ENCODE results near the gene TYSND1.

TYSND1 gene

GRCh38 chr10:70137135-70137534 lies 9.4 kb downstream of the TYSND1 start:
- TF ChIP-seq CTCF (IDR thresholded peaks at IDR 0.05; ENCODE audit: low read depth, low read length) = no peak
- H3K4me3 ChIP-seq (replicated peaks in 1 of 2; ENCODE audit: low read depth in 2 of 2, low read length in 2 of 2) = no peak overlapping the region
- no peak for DNase-seq (ENCODE audit: low read depth in 2 of 2)

GRCh38 chr10:70135684-70136083 lies 10.8 kb downstream of the TYSND1 start:
- no peak for DNase-seq (ENCODE audit: low read depth in 2 of 2)
- no peak for TF ChIP-seq CTCF (IDR thresholded peaks at IDR 0.05; ENCODE audit: low read depth, low read length)
- H3K4me3 ChIP-seq (replicated peaks in 1 of 2; ENCODE audit: low read depth in 2 of 2, low read length in 2 of 2) = no peak overlapping the region

GRCh38 chr10:70135046-70135445 lies 11.5 kb downstream of the TYSND1 start:
- TF ChIP-seq CTCF (IDR thresholded peaks at IDR 0.05; ENCODE audit: low read depth, low read length) = no peak
- H3K4me3 ChIP-seq (replicated peaks in 1 of 2; ENCODE audit: low read depth in 2 of 2, low read length in 2 of 2) = no peak overlapping the region
- no peak for DNase-seq (ENCODE audit: low read depth in 2 of 2)

- TF ChIP-seq CTCF (IDR thresholded peaks at IDR 0.05; ENCODE audit: low read depth, low read length) = no peak
- peak within 1 kb of the TSS; percentile 56 to 67 for H3K4me3 ChIP-seq (replicated peaks in 1 of 2; ENCODE audit: low read depth in 2 of 2, low read length in 2 of 2)
- peak; percentile 72 to 75 for DNase-seq (ENCODE audit: low read depth in 2 of 2)
Observed at GRCh38 chr10:70132098-70133029, 14.1 kb downstream of the TYSND1 start, which contains the start of gene AIFM2. AIFM2 (minus strand) TSS chr10:70132825; CDS start chr10:70124084, 8,741 bp downstream.

GRCh38 chr10:70131560-70131937 lies 15.0 kb downstream of the TYSND1 start:
- TF ChIP-seq CTCF (IDR thresholded peaks at IDR 0.05; ENCODE audit: low read depth, low read length) = no peak
- peak overlapping the region; percentile 56 to 67 for H3K4me3 ChIP-seq (replicated peaks in 1 of 2; ENCODE audit: low read depth in 2 of 2, low read length in 2 of 2)
- DNase-seq (ENCODE audit: low read depth in 2 of 2) = no peak

- no peak for TF ChIP-seq CTCF (IDR thresholded peaks at IDR 0.05; ENCODE audit: low read depth, low read length)
- H3K4me3 ChIP-seq (replicated peaks in 1 of 2; ENCODE audit: low read depth in 2 of 2, low read length in 2 of 2) = peak overlapping the region in 1 of 2 donors; percentile 56
- peak; percentile 86 to 89 for DNase-seq (ENCODE audit: low read depth in 2 of 2)
Observed at GRCh38 chr10:70130878-70131559, 15.5 kb downstream of the TYSND1 start.
